ENCODE data around the gene CD55.

CD55 gene

GRCh38 chr1:207407655-207408260 lies 86.3 kb downstream of the CD55 start:
- Histone ChIP-seq H3K27me3 (replicated peaks; ENCODE audit: insufficient read depth, low read length) (no peaks in the 10 kb centered on the region), H3F3A (ENCODE audit: insufficient read depth, low read length) (no peaks in the 10 kb centered on the region), H3K27ac (ENCODE audit: low read length) (no peak overlapping the region), H2AFZ (ENCODE audit: low read length) (no peak overlapping the region), H3K79me2 (ENCODE audit: low read length) (no peaks in the 10 kb centered on the region), H4K20me1 (ENCODE audit: insufficient read depth, low read length) (no peaks in the 10 kb centered on the region), H3K36me3 (replicated peaks; ENCODE audit: insufficient read depth, low read length) (no peaks in the 10 kb centered on the region), H3K4me3 (ENCODE audit: low read length) (no peak overlapping the region), H3K9ac (ENCODE audit: low read length) (no peak overlapping the region), H3K4me2 (ENCODE audit: low read depth, low read length) (no peak overlapping the region), H3K9me2 (replicated peaks; ENCODE audit: insufficient read depth, low read length) (no peaks in the 10 kb centered on the region), H3K9me3 (replicated peaks; ENCODE audit: insufficient read depth, low read length) (no peaks in the 10 kb centered on the region), H3K4me1 (ENCODE audit: low read length) (no peaks in the 10 kb centered on the region)
- no peak for TF ChIP-seq EZH2 (optimal IDR thresholded peaks at IDR 0.05; ENCODE audit: low read depth, low read length)
- TF ChIP-seq CTCF (IDR thresholded peaks at IDR 0.05; ENCODE audit: low read length) = no peak
- TF ChIP-seq EZH2phosphoT487 (IDR thresholded peaks at IDR 0.05; ENCODE audit: low read length) = no peak
- no peak for DNase-seq
